Testis (tissue), 2 donors: Measurements from ENCODE around the gene HOXB3.

ENCODE experiments used
- POLR2A ChIP-seq: fragments of 450-650 bp; IDR thresholded peaks from one replicate; pipeline ENCODE4 v1.6.1; 2017; ENCODE audit warnings: antibody characterized with exemption, mild to moderate bottlenecking, moderate library complexity
- TF ChIP-seq, protein P1 (sequence below), 3 experiments: fragments of 450-650 bp in 2 of 3; fragments of 200-600 bp in 1 of 3; sonication (generic) in 1 of 3; IDR thresholded peaks; one replicate each; pipeline ENCODE4 v1.5.1; 2016 to 2019; ENCODE audit warnings: antibody characterized with exemption in 3 of 3, mild to moderate bottlenecking in 2 of 3, moderate library complexity in 1 of 3

DNA sequence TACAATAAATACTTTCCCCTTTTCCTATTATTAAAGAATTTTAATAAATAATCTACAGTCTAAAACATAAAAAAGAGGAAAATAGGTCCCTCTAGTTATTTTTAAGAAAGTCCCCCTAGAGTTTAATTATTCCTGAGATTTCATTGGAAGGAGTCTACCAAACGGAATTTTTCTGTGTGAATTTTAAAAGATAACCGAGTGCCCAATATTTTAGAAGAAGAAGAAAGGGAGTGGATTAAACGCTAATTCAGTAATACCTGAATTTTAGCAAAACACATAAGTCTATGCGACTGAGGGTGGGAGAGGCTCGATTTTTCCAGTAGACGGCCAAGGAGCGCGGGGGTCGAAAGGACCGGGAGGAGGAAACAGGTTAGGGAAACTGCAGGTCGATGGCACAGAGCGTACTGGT, 47.3 kb downstream of the HOXB3 start:
- TF ChIP-seq, protein P1, sequence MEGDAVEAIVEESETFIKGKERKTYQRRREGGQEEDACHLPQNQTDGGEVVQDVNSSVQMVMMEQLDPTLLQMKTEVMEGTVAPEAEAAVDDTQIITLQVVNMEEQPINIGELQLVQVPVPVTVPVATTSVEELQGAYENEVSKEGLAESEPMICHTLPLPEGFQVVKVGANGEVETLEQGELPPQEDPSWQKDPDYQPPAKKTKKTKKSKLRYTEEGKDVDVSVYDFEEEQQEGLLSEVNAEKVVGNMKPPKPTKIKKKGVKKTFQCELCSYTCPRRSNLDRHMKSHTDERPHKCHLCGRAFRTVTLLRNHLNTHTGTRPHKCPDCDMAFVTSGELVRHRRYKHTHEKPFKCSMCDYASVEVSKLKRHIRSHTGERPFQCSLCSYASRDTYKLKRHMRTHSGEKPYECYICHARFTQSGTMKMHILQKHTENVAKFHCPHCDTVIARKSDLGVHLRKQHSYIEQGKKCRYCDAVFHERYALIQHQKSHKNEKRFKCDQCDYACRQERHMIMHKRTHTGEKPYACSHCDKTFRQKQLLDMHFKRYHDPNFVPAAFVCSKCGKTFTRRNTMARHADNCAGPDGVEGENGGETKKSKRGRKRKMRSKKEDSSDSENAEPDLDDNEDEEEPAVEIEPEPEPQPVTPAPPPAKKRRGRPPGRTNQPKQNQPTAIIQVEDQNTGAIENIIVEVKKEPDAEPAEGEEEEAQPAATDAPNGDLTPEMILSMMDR (IDR thresholded peaks at IDR 0.05): no peak
- no peak for TF ChIP-seq POLR2A
